RWPE2 (cell line): ENCODE results near the gene UBE4B.

Experiments
- ATAC-seq: fragments of 200-7000 bp; cut with Tn5 transposase; 3 replicates; pipeline ENCODE4 v1.9.1; 2021; ENCODE audit warnings: low read depth
- DNase-seq: peaks from one replicate; pipeline ENCODE4 v3.0.0-alpha.2; 2020; ENCODE audit warnings: low spot score
- H3K27ac ChIP-seq: fragments of 450-650 bp; 2 replicates; pipeline ENCODE4 v1.5.1; 2017; ENCODE audit warnings: mild to moderate bottlenecking; ENCODE audit not compliant: poor library complexity, severe bottlenecking
- H3K27me3 ChIP-seq: fragments of 250-450 bp; sonication (Bioruptor Pico); 2 replicates; pipeline ENCODE4 v1.5.1; 2021; ENCODE audit warnings: mild to moderate bottlenecking, moderate library complexity; ENCODE audit not compliant: insufficient read depth, poor library complexity, severe bottlenecking
- H3K36me3 ChIP-seq: fragments of 250-450 bp; sonication (Bioruptor Pico); 2 replicates; pipeline ENCODE4 v1.5.1; 2020; ENCODE audit warnings: low read depth, mild to moderate bottlenecking, moderate library complexity
- H3K4me1 ChIP-seq: fragments of 250-450 bp; sonication (Bioruptor Pico); 2 replicates; pipeline ENCODE4 v1.5.1; 2021; ENCODE audit warnings: mild to moderate bottlenecking, moderate library complexity; ENCODE audit not compliant: insufficient read depth, poor library complexity, severe bottlenecking
- H3K4me3 ChIP-seq: fragments of 250-450 bp; sonication (Bioruptor Pico); 2 replicates; pipeline ENCODE4 v1.5.1; 2021; ENCODE audit warnings: mild to moderate bottlenecking, moderate library complexity; ENCODE audit not compliant: severe bottlenecking
- H3K9me3 ChIP-seq: fragments of 250-450 bp; sonication (Bioruptor Pico); 2 replicates; pipeline ENCODE4 v1.5.1; 2021; ENCODE audit warnings: mild to moderate bottlenecking, moderate library complexity; ENCODE audit not compliant: severe bottlenecking
- CTCF ChIP-seq: fragments of 450-650 bp; IDR thresholded peaks from one replicate; pipeline ENCODE4 v1.5.1; 2017; ENCODE audit warnings: mild to moderate bottlenecking, moderate library complexity; ENCODE audit not compliant: poor library complexity, severe bottlenecking

The UBE4B gene

GRCh38 chr1:10211805-10212410 is 179.2 kb downstream of the UBE4B start:
- no peaks in the 10 kb centered on the region for H3K4me1 ChIP-seq
- ATAC-seq (peak; percentile 2; the same call in 2 of the 3 replicates), DNase-seq (no peak)
- peak overlapping the region; percentile 83 for H3K4me3 ChIP-seq
- TF ChIP-seq CTCF, result no peak
- H3K27ac ChIP-seq, result peak overlapping the region; percentile 85
- H3K36me3 ChIP-seq, result no peaks in the 10 kb centered on the region
- no peaks in the 10 kb centered on the region for H3K9me3 ChIP-seq
- no peaks in the 10 kb centered on the region for H3K27me3 ChIP-seq

GRCh38 chr1:10212476-10212875 is 179.7 kb downstream of the UBE4B start:
- TF ChIP-seq CTCF, result no peak
- DNase-seq (no peak), ATAC-seq (no peak)
- no peaks in the 10 kb centered on the region for H3K36me3 ChIP-seq
- H3K4me1 ChIP-seq, result no peaks in the 10 kb centered on the region
- H3K27ac ChIP-seq, result peak overlapping the region; percentile 85
- no peak overlapping the region for H3K4me3 ChIP-seq
- no peaks in the 10 kb centered on the region for H3K9me3 ChIP-seq
- H3K27me3 ChIP-seq, result no peaks in the 10 kb centered on the region

- Histone ChIP-seq H3K4me3 (no peak overlapping the region), H3K9me3 (no peaks in the 10 kb centered on the region), H3K27me3 (no peaks in the 10 kb centered on the region), H3K36me3 (no peaks in the 10 kb centered on the region), H3K4me1 (peaks cover 5% of the 10 kb centered on the region), H3K27ac (no peak overlapping the region)
- TF ChIP-seq CTCF, result no peak
- ATAC-seq (no peak), DNase-seq (no peak)
Measured at GRCh38 chr1:10213186-10213705, 180.5 kb downstream of the UBE4B start.

- no peaks in the 10 kb centered on the region for H3K9me3 ChIP-seq
- H3K4me1 ChIP-seq, result peaks cover 5% of the 10 kb centered on the region
- no peak for ATAC-seq
- peaks cover 6% of the 10 kb centered on the region; the same call in 1 of the 2 replicates for H3K36me3 ChIP-seq
- H3K4me3 ChIP-seq, result no peak overlapping the region
- no peak for DNase-seq
- H3K27me3 ChIP-seq, result no peaks in the 10 kb centered on the region
- no peak for TF ChIP-seq CTCF
- H3K27ac ChIP-seq, result no peak overlapping the region
Measured at GRCh38 chr1:10216090-10216749, 183.5 kb downstream of the UBE4B start.
